CD1c-positive myeloid dendritic cell (primary cell): ENCODE results near the gene METTL4.
"Not testable (repeated sequence)": the region's sequence is repeated elsewhere in the genome, so short reads cannot be mapped to it uniquely, and the experiment has no call there.

Experiments
- DNase-seq: peaks from one replicate; pipeline ENCODE4 v3.0.0-alpha.2; 2016; ENCODE audit errors: extremely low spot score

Gene METTL4

DNA sequence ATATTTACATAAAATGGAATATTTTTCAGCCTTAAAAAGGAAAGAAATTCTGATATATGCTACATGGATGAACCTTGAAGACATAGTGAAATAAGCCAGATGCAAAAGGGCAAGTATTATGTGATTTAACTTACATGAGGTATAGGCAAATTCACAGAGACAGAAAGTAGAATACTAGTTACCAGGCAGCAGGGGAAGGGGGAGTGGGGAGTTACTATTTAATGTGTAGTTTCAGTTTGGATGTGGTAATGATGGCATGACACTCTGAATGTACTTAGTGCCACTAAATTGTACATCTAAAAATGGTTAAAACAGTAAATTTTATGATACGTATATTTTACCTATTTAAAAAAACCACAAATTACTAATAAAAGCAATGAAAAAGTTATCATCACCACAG is 12.1 kb downstream of the METTL4 start:
- no peak for DNase-seq

GRCh38 chr18:2557536-2557935 is 13.8 kb downstream of the METTL4 start:
- no peak for DNase-seq

- DNase-seq, result no peak
These were observed 15.4 kb downstream of the METTL4 start for GRCh38 chr18:2555895-2556294.

- DNase-seq, result no peak
These were observed 16.6 kb downstream of the METTL4 start for GRCh38 chr18:2554696-2555095.

DNA sequence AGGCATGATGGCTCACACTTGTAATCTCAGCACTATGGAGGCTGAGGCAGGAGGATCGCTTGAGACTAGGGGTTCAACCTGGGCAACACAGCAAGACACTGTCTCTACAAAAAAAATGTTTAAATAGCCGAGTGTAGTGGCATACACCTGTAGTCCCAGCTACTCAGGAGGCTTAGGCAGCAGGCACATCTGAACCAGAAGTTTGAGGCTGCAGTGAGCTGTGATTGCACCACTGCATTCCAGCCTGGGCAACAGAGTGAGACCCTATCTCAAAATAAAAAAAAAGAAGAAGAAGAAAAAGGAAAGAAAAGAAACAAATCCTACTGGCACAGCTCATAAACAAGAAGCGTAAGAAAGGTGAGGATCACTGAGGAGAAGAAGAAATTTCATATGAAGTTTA is 19.9 kb downstream of the METTL4 start:
- DNase-seq, result no peak

GRCh38 chr18:2549462-2549861 is 21.8 kb downstream of the METTL4 start:
- DNase-seq, result no peak

GRCh38 chr18:2547477-2548087 is 23.7 kb downstream of the METTL4 start:
- DNase-seq, result peak; percentile 43

DNA sequence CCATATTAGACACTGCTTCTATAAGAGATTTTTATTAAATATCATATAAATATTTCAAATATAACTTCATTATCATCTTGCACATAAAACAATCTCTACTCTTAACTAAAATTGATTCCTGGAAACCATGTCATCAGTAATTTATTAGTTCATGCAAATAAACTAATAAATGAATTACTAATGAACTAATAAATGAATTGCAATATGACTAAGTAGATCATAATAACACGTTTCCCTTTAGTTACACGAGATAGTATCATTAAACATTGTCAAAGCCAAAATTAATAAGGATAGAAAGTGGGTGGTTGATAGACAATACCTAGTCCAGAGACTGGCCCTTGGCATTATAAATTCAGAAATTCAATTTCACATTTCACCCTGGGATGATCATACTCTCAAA is 26.1 kb downstream of the METTL4 start:
- DNase-seq, result no peak

DNA sequence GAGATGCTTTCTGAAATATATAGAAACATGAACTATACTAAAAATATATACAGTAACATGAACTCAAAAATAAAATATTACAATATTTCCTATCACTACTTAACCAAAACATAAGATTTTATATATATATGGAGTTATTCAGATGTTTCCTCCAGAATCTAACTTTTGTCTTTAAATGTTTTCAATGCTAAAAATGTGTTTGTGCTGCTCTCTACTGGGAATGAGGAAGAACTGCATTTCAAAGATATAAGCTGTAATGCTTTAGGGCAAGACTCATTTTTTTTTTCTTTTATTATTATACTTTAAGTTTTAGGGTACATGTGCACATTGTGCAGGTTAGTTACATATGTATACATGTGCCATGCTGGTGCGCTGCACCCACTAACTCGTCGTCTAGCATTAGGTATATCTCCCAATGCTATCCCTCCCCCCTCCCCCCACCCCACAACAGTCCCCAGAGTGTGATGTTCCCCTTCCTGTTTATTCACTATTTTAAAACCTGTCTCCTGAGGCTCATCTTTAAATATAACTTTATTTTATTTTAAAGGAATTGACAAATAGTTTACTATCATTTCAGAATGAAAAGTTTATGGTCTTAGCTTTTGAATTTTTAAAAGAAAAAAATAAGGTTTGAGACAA is 29.3 kb downstream of the METTL4 start:
- peak; percentile 45 for DNase-seq

GRCh38 chr18:2540575-2540974 is 30.7 kb downstream of the METTL4 start:
- DNase-seq, result no peak

DNA sequence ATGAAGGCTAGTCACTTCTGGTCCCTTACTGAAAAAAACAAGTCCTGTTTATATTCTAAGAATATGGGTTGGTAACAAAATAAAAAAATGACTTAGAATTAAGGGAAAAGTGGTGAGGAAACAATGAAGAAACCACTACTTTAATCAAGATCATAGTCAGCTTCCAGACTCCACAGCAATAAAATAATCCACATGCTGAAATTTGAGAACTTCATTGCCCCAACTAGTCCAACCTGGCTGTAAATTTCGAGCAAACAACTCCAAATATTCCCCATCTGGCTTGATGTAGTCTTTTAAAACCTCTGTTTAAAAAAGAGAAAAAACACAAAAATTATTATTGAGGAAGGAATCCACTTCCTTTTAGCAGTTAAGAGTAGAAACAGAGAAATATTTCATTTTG is 32.5 kb downstream of the METTL4 start:
- DNase-seq, result no peak

DNA sequence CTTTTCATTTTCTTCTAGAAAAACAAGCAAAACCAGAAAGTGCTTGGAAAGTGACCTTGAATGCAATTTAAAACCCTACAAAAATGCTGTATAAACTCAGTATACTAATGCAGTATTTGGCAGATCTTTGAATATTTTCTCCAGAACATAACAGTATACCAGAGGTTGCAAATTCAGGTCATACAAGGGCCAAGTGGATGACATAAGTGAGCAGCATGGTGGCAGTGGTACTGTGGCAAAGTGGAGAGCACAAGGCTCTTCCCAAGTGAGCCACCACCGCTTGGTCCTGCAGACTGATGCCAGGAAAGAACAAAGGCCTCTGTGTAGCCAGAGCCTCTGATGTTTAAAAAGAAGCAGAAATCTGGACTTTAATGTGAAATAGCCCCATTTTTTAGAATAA is 33.1 kb downstream of the METTL4 start:
- DNase-seq, result no peak

GRCh38 chr18:2537296-2537695 is 34.0 kb downstream of the METTL4 start:
- DNase-seq, result no peak

DNA sequence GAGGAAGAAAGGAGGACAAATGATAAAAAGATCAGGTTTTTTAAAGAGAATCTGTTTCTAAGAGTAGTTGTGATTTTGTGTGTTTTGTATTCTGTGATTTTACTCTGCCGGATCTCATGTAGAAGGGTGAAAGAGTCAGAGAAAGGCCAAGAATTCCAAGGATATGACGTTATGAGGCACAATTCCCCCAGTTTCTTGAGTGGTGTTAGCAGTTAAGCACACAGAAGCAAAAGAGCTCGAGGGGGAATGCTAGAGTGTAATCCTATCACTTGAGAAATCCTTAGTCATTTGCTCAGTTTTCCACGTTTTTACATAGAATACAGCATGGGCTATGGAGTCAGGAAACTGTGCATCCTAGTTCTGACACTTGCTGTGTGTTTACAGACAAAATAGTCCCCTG is 34.8 kb downstream of the METTL4 start:
- no peak for DNase-seq

- no peak for DNase-seq
These were observed 35.2 kb downstream of the METTL4 start for GRCh38 chr18:2536063-2536462.

DNA sequence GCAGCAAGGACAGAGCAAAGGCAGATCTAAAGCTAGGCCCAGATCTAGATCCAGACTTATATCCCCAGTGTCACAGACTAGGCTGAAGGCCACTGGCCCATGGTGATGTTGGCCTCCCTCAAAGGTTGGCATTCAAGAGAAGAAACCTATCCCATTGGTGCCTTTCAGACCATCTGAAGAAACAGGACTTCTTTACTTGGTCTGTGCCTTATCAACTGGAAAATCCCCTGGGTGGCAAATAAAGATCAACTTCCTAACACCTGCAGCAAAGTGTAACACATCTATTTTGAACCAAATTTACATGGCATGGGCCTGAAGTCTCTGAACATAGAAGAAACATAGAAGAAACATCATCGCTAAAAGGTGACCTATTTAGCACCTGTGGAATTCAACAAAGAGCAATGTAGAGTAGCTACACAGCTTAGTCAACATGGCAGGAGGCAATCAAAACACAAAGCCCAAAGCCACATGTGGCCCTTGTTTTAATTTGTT is 35.8 kb downstream of the METTL4 start:
- DNase-seq, result no peak

- no peak for DNase-seq
These were observed 36.4 kb downstream of the METTL4 start for GRCh38 chr18:2534906-2535305.

DNA sequence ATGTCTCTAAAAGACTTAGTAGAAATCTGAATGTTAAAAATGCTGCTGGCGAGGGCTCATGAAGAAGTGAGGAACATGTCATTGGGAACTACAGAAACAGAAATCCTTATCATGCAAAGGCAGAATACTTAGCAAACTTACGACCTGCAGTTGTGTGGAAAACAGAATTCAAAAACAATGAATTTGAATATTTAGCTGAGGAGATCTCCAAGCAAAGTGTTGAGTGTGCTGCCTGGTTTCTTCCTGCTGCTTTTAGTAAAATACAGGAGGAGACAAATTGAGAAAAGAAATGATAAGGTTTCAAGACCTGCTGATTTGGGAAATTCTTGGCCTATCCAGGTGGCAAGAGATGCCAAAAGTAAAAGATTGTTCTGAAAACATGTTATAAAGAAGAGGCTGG is 38.5 kb downstream of the METTL4 start:
- no peak for DNase-seq

- no peak for DNase-seq
These were observed 39.6 kb downstream of the METTL4 start for GRCh38 chr18:2531751-2532150.

DNA sequence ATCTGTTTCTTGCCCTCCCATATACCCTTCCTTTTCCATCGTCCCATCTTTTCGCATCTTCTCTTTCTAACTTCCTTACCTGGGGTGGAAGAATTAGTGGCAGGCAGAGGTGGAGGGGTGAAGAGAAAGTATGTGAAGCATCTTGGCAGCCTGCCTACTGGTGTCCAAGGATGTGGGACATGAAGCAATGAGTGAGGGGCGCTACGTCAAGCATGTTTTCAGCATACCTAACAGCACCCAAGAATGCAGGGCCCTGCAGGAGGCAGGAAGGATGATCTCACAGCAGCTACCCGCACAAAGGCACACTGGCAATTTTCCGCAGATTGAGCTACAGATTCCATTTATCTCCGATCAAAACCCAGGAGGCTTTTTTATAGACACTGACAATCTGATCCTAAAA is 42.2 kb downstream of the METTL4 start:
- no peak for DNase-seq

GRCh38 chr18:2526329-2526728 is 45.0 kb downstream of the METTL4 start:
- DNase-seq, result no peak

- not testable (repeated sequence) for DNase-seq
These were observed 46.5 kb downstream of the METTL4 start for GRCh38 chr18:2524794-2525198.

DNA sequence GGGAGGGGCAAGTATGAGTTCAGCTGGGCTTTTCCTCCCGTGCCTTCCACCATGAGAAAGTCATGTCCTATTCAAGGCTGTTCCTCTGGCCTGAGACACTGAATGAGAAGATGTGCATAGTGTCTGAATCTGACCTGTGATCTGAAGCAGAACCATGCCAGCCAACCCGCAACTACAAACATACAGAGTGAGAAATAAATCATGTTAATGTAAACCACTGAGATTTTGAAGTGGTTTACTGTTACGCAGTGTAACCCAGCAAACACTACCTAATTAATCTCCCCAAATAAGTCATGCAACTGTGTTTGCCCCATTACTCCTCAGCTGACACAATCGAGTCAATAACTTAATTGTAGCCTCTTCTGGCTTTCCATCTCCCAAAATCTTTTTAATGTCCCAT is 49.2 kb downstream of the METTL4 start:
- DNase-seq, result no peak

DNA sequence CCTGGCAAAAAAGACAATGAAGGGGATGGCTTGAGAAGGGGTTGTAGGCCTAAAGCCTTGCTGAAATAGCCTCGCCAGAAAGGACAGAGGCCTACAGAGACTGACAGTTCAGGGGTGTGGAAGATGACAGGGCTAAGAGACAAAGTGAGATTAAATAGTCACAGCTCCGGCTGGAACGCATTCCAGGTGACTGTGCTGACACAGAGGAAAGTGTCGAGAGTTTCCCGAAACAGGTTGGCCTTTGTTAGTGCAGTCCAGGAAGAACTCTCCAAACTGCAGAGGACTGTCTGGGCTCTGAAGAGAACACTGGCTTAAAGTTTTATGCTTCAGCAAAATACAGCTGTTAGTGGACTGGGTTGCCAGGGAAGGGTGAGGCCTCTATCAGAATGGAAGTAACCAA is 52.8 kb downstream of the METTL4 start:
- DNase-seq, result no peak
